Right cardiac atrium (tissue), 5 donors: ENCODE results near the gene MT1G. TPM values are rescaled to one million over a fixed set of nuclear protein-coding genes. Genes with fewer than 3 reads are reported as not detected.
"Not testable (repeated sequence)": the region's sequence is repeated elsewhere in the genome, so short reads cannot be mapped to it uniquely, and the experiment has no call there.

Experiments used
- ATAC-seq, 2 donors: fragments of 200-7000 bp; cut with Tn5 transposase; one replicate each; pipeline versions ENCODE4 v1.8.0 to v1.9.1; 2020; ENCODE audit warnings: moderate library complexity in 2 of 2, mild to moderate bottlenecking in 1 of 2
- DNase-seq, 3 donors: peaks; one replicate each; pipeline ENCODE4 v3.0.0-alpha.2; 2020
- H3K27ac ChIP-seq: one replicate; pipeline ENCODE4 v1.5.1; 2013; ENCODE audit warnings: mild to moderate bottlenecking, low read length, control low read depth, moderate library complexity
- H3K27me3 ChIP-seq: one replicate; pipeline ENCODE4 v1.6.1; 2013; ENCODE audit not compliant: control insufficient read depth, insufficient read depth
- H3K4me1 ChIP-seq: one replicate; pipeline ENCODE4 v1.6.1; 2013; ENCODE audit warnings: low read length; ENCODE audit not compliant: control insufficient read depth, insufficient read depth
- H3K4me3 ChIP-seq: one replicate; pipeline ENCODE4 v1.5.1; 2013; ENCODE audit warnings: low read length, control low read depth
- H3K9me3 ChIP-seq: one replicate; pipeline ENCODE4 v1.6.1; 2013; ENCODE audit warnings: low read length; ENCODE audit not compliant: control insufficient read depth
- WGBS: extraction: QIAGEN DNeasy Blood & Tissue Kit; methylation state at CpG from one replicate; pipeline ENCODE4 v1.1.7; 2013; 5-methylcytosine and 5-hydroxymethylcytosine counted together
- intact Hi-C, 4 donors: fragments of 100-400 bp; cut with DNase I; formaldehyde crosslinking; loops; one replicate each; pipeline versions ENCODE4 v1.11.0 to v1.14.0; 2022 to 2023
- long read RNA-seq, 4 donors: library from polyadenylated mRNA; unstranded; transcript quantifications; one replicate each; pipeline ENCODE4 v2.0.0, GENCODE V29; 2020 to 2021
- polyA plus RNA-seq: library from polyadenylated mRNA; stranded (reverse); fragments of 200-250 nt; gene quantifications from one replicate; pipeline ENCODE4 v1.2.3, GENCODE V29; 2013
- total RNA-seq, 4 donors: library from RNA; stranded (reverse); fragmentation: NEBNext Ultra II Directional; extraction: Animal tissue kit (Norgen Biotek cat#: 25700); gene quantifications; one replicate each; pipeline ENCODE4 v1.2.1, GENCODE V29; 2021
- donor health status: healthy with polysubstance abuse.
- donor health status: DM: no; HTN: yes; CAD: no.
- donor health status: DM: no; HTN: no; CAD: no.
- donor health status: DM: no; HTN: yes; CAD: no; lungs with severe emphysema.
- donor health status: DM: yes; HTN: yes; CAD: no.

Gene MT1G
- total RNA-seq (1 to 10 TPM in 1 of 4 donors, under 1 TPM in 1, not detected in 2; 0.71 to 1.1 TPM), polyA plus RNA-seq (8.0 TPM)
- long read RNA-seq, donor 1 = 0 reads
- long read RNA-seq, donor 2 = 0 reads
- long read RNA-seq, donor 3 = 0 reads
- long read RNA-seq, donor 4 = 0 reads

DNA sequence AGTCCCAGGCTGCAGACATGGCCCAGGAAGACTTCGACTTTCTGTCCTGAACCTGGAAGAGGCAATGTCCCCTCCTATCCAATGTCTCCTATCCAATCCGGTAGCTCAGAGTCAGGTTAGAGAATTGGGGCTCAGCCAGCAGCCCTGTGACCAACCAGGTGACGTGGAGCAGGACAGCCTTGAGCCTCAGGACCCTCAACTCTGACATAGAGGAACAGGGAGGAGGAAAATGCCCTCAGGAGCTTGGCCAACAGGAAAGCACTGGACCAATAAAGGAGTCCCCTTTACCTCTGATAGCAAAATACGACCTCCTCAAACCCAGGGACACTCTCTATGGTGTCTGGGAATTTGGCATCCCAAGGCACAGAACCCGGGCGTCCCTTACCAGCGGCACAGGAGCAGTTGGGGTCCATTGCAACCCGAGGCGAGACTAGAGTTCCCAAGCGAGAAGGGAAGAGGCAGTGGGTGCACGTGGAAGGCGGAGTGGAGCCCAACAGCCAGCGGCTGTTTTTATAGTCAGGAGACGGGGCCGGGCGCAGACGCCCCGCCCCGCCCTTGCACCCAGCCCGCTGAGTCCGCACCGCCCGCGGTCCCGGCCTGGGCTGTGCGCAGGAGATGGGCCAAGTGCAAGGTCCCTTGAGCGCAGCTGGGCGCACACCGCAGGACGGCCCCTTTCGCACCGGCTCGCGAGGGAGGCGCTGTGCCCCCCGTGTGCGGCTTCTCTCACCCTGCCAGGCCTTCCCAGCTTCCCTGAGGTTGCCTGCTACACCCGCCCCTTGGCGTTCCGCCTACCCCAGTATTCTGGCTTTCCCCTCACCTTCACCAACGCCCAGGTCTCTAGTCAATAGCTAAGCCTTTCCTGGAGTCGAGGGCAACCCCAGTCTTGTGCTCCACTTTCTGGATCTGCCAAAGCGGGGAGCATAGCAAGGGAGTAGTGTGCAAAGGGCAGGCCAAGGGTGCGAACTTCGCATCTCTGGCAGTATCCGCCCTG, at the start of gene MT1G:
Gene MT1G, minus strand, starts transcription at position 485 of the 991 bp plus-strand sequence. Its CDS starts 72 bp downstream, at position 413.
- no peak within 1 kb of the TSS for H3K4me3 ChIP-seq
- peak; percentile 61 to 83 (median 77) for DNase-seq
- intact Hi-C loops = no loop called here
- H3K27ac ChIP-seq = no peak within 1 kb of the TSS
- H3K4me1 ChIP-seq = peaks cover 3% of the 10 kb centered on the region
- no peaks in the 10 kb centered on the region for H3K27me3 ChIP-seq
- no peaks in the 10 kb centered on the region for H3K9me3 ChIP-seq
- peak; percentile 83 to 90 for ATAC-seq
- 11% methylated on average over 46 of the region's 46 CpGs for WGBS

DNA sequence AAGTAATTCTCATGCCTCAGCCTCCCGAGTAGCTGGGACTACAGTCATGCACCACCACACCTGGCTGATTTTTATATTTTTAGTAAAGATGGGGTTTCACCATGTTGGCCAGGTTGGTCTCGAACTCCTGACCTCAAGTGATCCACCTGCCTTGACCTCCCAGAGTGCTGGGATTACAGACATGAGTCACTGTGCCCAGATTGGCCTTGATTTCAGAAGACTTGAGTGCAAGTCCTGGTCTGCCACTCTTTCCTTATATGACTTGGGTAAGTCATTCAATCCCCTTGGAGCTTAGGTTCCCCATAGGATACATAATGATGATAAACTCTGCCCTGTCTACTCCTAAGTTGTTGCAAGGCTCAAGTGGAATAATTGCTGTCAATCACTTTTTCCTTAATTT, 49.7 kb upstream of the MT1G start:
- intact Hi-C loops, DNase-seq, H3K4me1 ChIP-seq, H3K4me3 ChIP-seq, H3K9me3 ChIP-seq, ATAC-seq, H3K27ac ChIP-seq, H3K27me3 ChIP-seq: not testable (repeated sequence)
- WGBS = 85% methylated on average over 2 of the region's 2 CpGs

DNA sequence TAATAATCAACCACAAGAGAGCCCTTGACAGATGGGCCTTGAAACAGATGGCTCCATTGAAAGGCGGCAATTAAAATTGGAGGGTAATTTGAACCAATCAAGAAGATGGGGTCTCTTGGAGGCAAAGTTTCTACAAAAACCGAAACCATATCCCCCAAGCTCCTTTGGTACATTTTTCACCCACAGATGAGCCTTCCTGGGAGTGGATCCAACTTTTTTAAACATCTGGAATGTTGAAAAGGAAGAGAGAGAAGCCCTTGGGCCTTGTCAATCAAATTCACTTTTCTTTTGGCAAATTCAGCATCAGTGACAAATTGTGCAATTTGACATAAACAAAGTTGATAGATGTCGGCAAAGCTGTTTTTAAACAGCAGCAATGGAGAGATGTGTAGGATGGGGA, 48.9 kb upstream of the MT1G start:
- no peaks in the 10 kb centered on the region for H3K4me1 ChIP-seq
- DNase-seq (no peak), ATAC-seq (no peak)
- no peaks in the 10 kb centered on the region for H3K27me3 ChIP-seq
- no peak overlapping the region for H3K27ac ChIP-seq
- WGBS = 80% methylated on average over 3 of the region's 3 CpGs
- H3K9me3 ChIP-seq = no peaks in the 10 kb centered on the region
- intact Hi-C loops = no loop called here
- no peak overlapping the region for H3K4me3 ChIP-seq

DNA sequence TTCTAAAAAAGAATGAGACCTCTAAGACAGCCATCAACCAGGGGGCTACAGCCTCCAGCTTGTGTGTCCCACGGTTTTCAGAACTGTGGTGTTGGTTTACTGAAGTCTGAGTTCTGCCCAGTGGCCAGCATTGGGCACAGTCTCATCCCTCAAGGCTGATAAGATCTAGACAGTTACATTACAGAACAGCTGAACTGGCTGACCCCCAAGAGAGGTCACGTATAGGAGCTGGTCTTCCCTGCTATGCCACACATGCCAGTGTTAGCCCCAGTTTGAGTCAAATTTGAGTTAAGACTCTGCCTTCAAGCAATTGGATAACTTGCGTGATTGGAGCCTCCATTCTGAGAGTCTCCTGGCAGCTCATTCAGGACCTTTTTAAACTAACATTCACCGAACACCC, 47.3 kb upstream of the MT1G start:
- 73% methylated on average over 4 of the region's 4 CpGs for WGBS
- no peak overlapping the region for H3K4me3 ChIP-seq
- DNase-seq = no peak
- H3K9me3 ChIP-seq = no peaks in the 10 kb centered on the region
- H3K4me1 ChIP-seq = no peaks in the 10 kb centered on the region
- ATAC-seq = no peak
- H3K27ac ChIP-seq = no peak overlapping the region
- intact Hi-C loops = no loop called here
- no peaks in the 10 kb centered on the region for H3K27me3 ChIP-seq

DNA sequence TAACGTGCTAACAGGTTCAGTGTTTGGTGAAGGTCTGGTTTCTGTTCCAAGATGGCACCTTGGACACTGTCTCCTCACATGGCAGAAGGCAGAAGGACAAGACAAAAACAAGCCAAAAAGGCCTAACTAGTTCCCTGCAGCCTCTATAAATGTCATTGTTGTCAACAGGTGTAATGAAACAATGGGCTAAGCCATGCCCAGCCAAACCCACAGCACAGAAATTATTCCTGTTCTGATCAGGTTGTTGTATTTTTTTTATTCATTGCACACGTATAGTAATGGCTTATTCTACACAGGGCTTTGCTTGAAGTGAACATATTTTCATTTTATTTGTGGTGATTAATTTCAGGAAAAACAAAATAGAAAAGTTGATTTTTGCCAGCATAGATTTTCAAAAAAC, 45.9 kb upstream of the MT1G start:
- DNase-seq (no peak), ATAC-seq (no peak)
- intact Hi-C loops = no loop called here
- H3K4me3 ChIP-seq = no peak overlapping the region
- no peaks in the 10 kb centered on the region for H3K4me1 ChIP-seq
- 90% methylated on average over 2 of the region's 2 CpGs for WGBS
- no peaks in the 10 kb centered on the region for H3K27me3 ChIP-seq
- H3K27ac ChIP-seq = no peak overlapping the region
- H3K9me3 ChIP-seq = no peaks in the 10 kb centered on the region

DNA sequence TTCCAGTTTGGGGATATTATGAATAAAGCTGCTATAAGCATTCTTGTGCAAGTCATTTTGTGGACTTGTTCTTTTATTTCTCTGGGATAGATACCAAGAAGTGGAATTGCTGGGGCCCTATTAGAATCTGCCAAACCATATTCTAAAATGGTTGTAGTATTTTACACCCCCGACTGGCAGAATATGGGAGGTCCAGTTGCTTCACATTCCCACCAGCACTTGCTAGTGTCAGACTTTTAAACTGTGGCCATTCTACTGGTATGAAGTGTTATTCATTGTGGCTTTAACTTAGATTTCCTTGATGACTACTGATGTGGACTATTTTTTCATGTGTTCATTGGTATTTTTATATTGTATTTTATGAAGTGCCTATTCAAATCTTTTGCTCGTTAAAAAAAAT, 44.0 kb upstream of the MT1G start:
- no peaks in the 10 kb centered on the region for H3K9me3 ChIP-seq
- intact Hi-C loops = no loop called here
- no peaks in the 10 kb centered on the region for H3K27me3 ChIP-seq
- H3K4me3 ChIP-seq = no peak overlapping the region
- no peak for ATAC-seq
- WGBS = 90% methylated on average over 2 of the region's 2 CpGs
- DNase-seq = no peak
- H3K4me1 ChIP-seq = no peaks in the 10 kb centered on the region
- H3K27ac ChIP-seq = no peak overlapping the region

DNA sequence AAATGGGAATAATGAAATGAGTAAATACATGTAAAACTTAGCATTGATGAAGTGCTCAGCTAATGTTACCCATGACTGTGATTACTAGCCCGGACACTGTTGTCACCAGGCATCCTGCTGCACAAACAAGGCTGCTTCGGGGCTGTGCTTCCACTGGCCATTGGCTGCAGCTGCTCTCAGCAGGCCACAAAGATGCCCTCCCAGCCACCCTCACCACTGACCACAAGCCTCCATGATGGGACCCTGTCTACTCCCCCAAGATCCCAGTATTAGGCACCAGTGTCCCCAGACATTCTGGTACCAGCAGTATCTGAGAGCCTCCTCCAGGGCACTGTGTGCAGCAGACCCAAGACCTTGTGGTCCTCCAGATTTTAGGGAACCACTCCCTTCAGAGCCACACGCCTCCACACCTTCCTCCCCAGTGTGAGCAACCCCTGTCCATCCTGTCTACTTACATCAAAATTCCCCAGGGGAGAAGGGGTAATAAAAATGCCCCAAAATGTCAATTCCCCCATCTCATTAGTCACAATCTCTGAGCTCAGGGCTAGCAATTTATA, 42.4 kb upstream of the MT1G start:
- Histone ChIP-seq H3K4me1 (no peaks in the 10 kb centered on the region), H3K27ac (no peak overlapping the region), H3K27me3 (no peaks in the 10 kb centered on the region), H3K4me3 (no peak overlapping the region), H3K9me3 (no peaks in the 10 kb centered on the region)
- 69% methylated on average over 3 of the region's 3 CpGs for WGBS
- ATAC-seq = no peak
- DNase-seq = no peak
- intact Hi-C loops = no loop called here

DNA sequence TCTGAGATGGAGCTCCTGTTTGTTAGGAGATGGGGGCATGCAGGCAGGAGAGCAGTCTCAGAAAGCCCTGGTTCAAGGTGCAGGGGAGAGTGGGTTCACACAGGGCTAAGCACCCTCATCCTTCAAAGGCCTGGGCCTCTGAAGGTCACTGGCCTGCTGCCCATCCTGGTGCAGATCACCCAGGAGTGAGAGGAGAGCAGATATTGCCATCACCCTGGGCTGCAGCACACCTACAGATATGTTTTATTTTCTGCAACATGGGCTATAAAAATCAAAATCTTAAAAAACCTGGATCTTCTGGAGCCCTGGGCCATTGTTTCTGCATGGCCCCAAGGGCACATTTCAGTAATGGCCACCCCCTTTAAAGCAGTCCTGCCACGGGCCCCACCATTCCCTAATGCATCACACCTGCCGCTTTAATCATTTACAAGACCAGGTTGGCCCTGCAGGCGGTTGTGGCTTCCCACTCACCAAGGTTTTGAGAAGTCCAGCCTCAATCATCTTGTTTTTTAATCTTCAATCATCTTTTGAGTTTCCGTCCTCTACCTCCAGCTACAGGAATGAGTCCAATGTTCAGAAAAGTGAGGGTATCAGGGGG, 41.7 kb upstream of the MT1G start:
- intact Hi-C loops = loop anchor here in 1 of 4 donors (10.0 kb wide), 3 partner anchors 105 to 195 kb away; partner anchors contain the start of gene MT2A
- Histone ChIP-seq H3K27me3 (no peaks in the 10 kb centered on the region), H3K27ac (no peak overlapping the region), H3K4me1 (no peaks in the 10 kb centered on the region), H3K9me3 (no peaks in the 10 kb centered on the region), H3K4me3 (no peak overlapping the region)
- 84% methylated on average over 4 of the region's 4 CpGs for WGBS
- DNase-seq (no peak), ATAC-seq (no peak)

DNA sequence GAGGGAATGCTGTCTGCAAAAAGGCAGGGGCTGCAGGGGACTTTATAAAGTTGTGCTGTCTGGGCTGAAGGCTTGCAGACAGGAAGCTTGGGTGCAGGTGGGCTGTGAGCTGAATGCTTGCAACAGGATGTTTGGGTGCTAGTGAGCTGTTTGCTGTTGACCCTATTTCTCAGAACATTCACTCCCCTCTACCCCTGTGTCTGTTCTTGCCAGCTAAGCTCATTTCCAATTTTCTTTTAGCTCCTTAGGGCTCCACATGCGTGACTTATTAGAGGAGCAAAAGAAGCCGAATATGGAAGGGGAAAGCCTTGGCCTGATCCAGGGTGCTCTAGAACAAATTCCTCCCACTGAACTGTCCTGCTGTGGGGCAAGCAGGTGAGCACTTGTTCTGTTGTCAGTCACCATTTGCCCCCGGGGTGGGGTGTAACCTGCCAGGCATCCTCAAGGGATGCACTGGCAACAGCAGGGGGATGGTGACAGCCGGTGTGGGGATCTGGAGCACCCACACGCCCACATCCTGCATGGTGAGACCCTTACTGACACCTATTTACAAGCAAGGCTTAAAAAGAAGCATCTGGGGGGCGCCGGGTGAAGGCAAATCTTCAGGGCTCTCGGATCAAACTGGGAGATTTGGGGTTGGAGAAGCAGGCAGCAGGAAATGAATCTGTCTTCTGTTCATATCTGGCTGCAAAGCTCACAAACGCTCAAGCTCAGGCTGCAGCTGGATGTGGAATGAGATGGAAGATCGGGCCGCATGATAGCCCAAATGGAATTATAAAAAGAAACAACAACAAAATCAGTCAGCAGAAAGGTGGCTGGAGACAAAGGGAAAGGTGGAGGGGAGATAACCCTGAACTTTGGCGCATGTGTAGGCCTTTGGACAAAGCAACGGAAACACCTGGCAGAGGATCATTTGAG, 40.9 kb upstream of the MT1G start:
- Histone ChIP-seq H3K27ac (no peak overlapping the region), H3K9me3 (no peaks in the 10 kb centered on the region), H3K4me1 (no peaks in the 10 kb centered on the region), H3K4me3 (no peak overlapping the region), H3K27me3 (no peaks in the 10 kb centered on the region)
- intact Hi-C loops = loop anchor here in 1 of 4 donors (10.0 kb wide), 3 partner anchors 104 to 194 kb away; partner anchors contain the start of gene MT2A
- DNase-seq (no peak), ATAC-seq (no peak)
- 58% methylated on average over 13 of the region's 13 CpGs for WGBS

DNA sequence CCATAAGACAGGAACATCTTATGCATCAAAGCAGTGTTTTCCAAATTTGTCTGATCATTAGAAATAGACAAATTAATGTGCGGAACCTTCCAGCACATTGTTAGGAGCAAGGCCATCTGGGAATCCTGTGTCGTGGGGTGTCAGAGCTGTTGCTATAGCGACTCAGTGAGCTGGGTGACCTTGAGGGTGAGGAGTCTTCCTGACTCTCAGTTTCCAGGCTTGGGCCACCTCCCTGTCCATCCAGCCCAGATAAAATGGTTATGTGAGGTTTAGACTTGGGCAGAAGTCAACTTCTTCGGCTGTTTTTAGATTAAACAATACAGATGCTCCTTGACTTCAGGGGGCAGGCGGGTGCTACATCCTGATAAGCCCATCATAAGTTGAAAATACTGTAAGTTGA, 35.0 kb upstream of the MT1G start:
- Histone ChIP-seq H3K4me1 (no peaks in the 10 kb centered on the region), H3K27me3 (no peaks in the 10 kb centered on the region), H3K4me3 (no peak overlapping the region), H3K9me3 (no peaks in the 10 kb centered on the region), H3K27ac (no peak overlapping the region)
- WGBS = 79% methylated on average over 5 of the region's 5 CpGs
- DNase-seq = no peak
- intact Hi-C loops = loop anchor here in 2 of 4 donors (2.0 to 10.0 kb wide), 6 partner anchors 28 to 191 kb away; partner anchors contain the start of gene MT2A (in 1 of the 2)
- ATAC-seq = no peak
